ENCODE measurements around the gene LMO7. TPM values are rescaled to one million over a fixed set of nuclear protein-coding genes. Genes with fewer than 3 reads are reported as not detected.

Gene LMO7
- total and polyA plus RNA-seq, 2 experiments from 2014 or later = 47.2 to 105 TPM

DNA sequence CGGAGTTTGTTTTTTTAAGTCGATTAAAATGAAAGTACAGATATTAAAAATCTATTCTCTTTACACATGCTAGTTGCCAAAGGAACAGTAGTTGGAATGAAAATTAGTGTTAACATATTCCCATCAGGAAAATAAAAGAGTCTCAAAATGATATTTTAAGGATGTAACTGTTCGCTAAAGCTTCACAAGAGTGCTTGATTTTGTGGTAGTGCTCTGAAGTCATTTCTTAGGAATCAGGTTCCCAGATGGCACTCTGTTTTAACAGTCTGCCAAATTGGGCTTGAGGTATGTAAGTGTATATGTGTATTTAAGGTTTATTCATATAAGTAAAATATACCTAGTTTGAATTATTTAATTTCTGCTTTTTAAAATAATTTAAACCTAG lies 128.8 kb downstream of the LMO7 start:
- no peaks in the 10 kb centered on the region for H4K20me1 ChIP-seq (ENCODE audit: insufficient read depth, poor library complexity, severe bottlenecking)
- no peaks in the 10 kb centered on the region for H3K9me2 ChIP-seq (replicated peaks; ENCODE audit: insufficient read depth)
- H3K4me3 ChIP-seq = no peak overlapping the region
- H3K4me1 ChIP-seq (ENCODE audit: insufficient read depth) = peaks cover 34% of the 10 kb centered on the region
- peak overlapping the region; percentile 74 for H3K4me2 ChIP-seq
- no peaks in the 10 kb centered on the region for H3K9me3 ChIP-seq (ENCODE audit: low read depth)
- 86% methylated on average over 3 of the region's 3 CpGs for WGBS (ENCODE audit: low lambda C conversion rate, missing lambda C conversion rate)
- H3K79me2 ChIP-seq = peaks cover 85% of the 10 kb centered on the region
- H3K27ac ChIP-seq = no peak overlapping the region
- DNase-seq (ENCODE audit: low spot score) = no peak
- no peaks in the 10 kb centered on the region for H3K27me3 ChIP-seq
- H2AFZ ChIP-seq = no peak overlapping the region
- H3K36me3 ChIP-seq (replicated peaks; ENCODE audit: insufficient read depth, low read depth) = no peaks in the 10 kb centered on the region
- TF ChIP-seq EZH2phosphoT487 (IDR thresholded peaks at IDR 0.05; ENCODE audit: low read depth, severe bottlenecking, unreplicated experiment) = no peak
- no peak for TF ChIP-seq EZH2 (IDR thresholded peaks at IDR 0.05; ENCODE audit: borderline replicate concordance)
- TF ChIP-seq, protein P1, sequence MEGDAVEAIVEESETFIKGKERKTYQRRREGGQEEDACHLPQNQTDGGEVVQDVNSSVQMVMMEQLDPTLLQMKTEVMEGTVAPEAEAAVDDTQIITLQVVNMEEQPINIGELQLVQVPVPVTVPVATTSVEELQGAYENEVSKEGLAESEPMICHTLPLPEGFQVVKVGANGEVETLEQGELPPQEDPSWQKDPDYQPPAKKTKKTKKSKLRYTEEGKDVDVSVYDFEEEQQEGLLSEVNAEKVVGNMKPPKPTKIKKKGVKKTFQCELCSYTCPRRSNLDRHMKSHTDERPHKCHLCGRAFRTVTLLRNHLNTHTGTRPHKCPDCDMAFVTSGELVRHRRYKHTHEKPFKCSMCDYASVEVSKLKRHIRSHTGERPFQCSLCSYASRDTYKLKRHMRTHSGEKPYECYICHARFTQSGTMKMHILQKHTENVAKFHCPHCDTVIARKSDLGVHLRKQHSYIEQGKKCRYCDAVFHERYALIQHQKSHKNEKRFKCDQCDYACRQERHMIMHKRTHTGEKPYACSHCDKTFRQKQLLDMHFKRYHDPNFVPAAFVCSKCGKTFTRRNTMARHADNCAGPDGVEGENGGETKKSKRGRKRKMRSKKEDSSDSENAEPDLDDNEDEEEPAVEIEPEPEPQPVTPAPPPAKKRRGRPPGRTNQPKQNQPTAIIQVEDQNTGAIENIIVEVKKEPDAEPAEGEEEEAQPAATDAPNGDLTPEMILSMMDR (IDR thresholded peaks at IDR 0.05; ENCODE audit: poor library complexity) = no peak

- H3K4me1 ChIP-seq (ENCODE audit: insufficient read depth) = peaks cover 48% of the 10 kb centered on the region
- H3K9me3 ChIP-seq (ENCODE audit: low read depth) = no peaks in the 10 kb centered on the region
- peak overlapping the region; percentile 48 for H3K4me2 ChIP-seq
- no peak overlapping the region for H2AFZ ChIP-seq
- no peaks in the 10 kb centered on the region for H3K9me2 ChIP-seq (replicated peaks; ENCODE audit: insufficient read depth)
- H3K36me3 ChIP-seq (replicated peaks; ENCODE audit: insufficient read depth, low read depth) = no peaks in the 10 kb centered on the region
- TF ChIP-seq EZH2phosphoT487 (IDR thresholded peaks at IDR 0.05; ENCODE audit: low read depth, severe bottlenecking, unreplicated experiment) = no peak
- TF ChIP-seq, protein P1 (IDR thresholded peaks at IDR 0.05; ENCODE audit: poor library complexity) = no peak
- no peak for TF ChIP-seq EZH2 (IDR thresholded peaks at IDR 0.05; ENCODE audit: borderline replicate concordance)
- no peak overlapping the region for H3K4me3 ChIP-seq
- peaks cover 85% of the 10 kb centered on the region for H3K79me2 ChIP-seq
- DNase-seq (ENCODE audit: low spot score) = no peak
- H3K27ac ChIP-seq = peak overlapping the region; percentile 9
- no peaks in the 10 kb centered on the region for H3K27me3 ChIP-seq
- WGBS (ENCODE audit: low lambda C conversion rate, missing lambda C conversion rate) = 58% methylated on average over 2 of the region's 2 CpGs
- H4K20me1 ChIP-seq (ENCODE audit: insufficient read depth, poor library complexity, severe bottlenecking) = no peaks in the 10 kb centered on the region
These were observed 130.5 kb downstream of the LMO7 start for GRCh38 chr13:75766636-75767035.

- H3K9me2 ChIP-seq (replicated peaks; ENCODE audit: insufficient read depth) = no peaks in the 10 kb centered on the region
- H3K79me2 ChIP-seq = peaks cover 78% of the 10 kb centered on the region
- no peaks in the 10 kb centered on the region for H4K20me1 ChIP-seq (ENCODE audit: insufficient read depth, poor library complexity, severe bottlenecking)
- H3K4me2 ChIP-seq = peak overlapping the region; percentile 48
- WGBS (ENCODE audit: low lambda C conversion rate, missing lambda C conversion rate) = 22% methylated on average over 1 of the region's 1 CpG
- no peaks in the 10 kb centered on the region for H3K9me3 ChIP-seq (ENCODE audit: low read depth)
- H3K4me3 ChIP-seq = no peak overlapping the region
- no peak for DNase-seq (ENCODE audit: low spot score)
- H3K36me3 ChIP-seq (replicated peaks; ENCODE audit: insufficient read depth, low read depth) = no peaks in the 10 kb centered on the region
- no peak overlapping the region for H2AFZ ChIP-seq
- TF ChIP-seq, protein P1 (IDR thresholded peaks at IDR 0.05; ENCODE audit: poor library complexity) = no peak
- TF ChIP-seq EZH2 (IDR thresholded peaks at IDR 0.05; ENCODE audit: borderline replicate concordance) (no peak), EZH2phosphoT487 (IDR thresholded peaks at IDR 0.05; ENCODE audit: low read depth, severe bottlenecking, unreplicated experiment) (no peak)
- H3K27me3 ChIP-seq = no peaks in the 10 kb centered on the region
- H3K27ac ChIP-seq = peak overlapping the region; percentile 67
- peaks cover 63% of the 10 kb centered on the region for H3K4me1 ChIP-seq (ENCODE audit: insufficient read depth)
These were observed 133.2 kb downstream of the LMO7 start for GRCh38 chr13:75769141-75769905.
